HUDEP-2 (cell line): ENCODE results near the gene LRRC8E.

Experiments used
- DNase-seq, 76 experiments: peaks; one replicate each; lab custom pipeline; 2025; ENCODE audit not compliant: unreplicated experiment in 76 of 76; lab: John Stamatoyannopoulos, UW

The LRRC8E gene

DNA sequence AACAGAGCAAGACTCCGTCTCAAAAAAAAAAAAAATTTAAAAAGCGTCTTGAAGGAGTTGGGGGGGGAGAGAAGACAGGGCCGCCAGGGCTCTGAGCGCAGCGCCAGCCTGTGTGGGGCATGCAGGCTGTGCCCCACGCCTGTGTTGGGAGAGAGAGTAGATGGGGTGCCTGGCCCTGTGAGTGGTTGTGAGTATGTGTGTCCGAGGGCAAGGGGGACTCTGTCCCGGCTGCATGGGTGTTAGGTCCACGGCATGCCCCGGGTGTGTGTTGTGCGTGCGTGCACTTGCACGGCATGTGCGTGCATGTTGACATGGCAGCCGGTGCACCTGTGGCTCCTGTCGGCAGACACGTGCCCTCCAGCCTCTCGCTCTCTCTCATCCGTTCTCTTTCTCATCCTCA, 18.8 kb downstream of the LRRC8E start:
- DNase-seq = no peak

GRCh38 chr19:7907544-7907943, 19.2 kb downstream of the LRRC8E start:
- no peak for DNase-seq

- DNase-seq = peak in 51 of 76 experiments; percentile 21 to 81 (median 53)
Measured at GRCh38 chr19:7908078-7908699, 19.9 kb downstream of the LRRC8E start.

- DNase-seq = no peak
Measured at GRCh38 chr19:7908742-7909461, 20.6 kb downstream of the LRRC8E start.

DNA sequence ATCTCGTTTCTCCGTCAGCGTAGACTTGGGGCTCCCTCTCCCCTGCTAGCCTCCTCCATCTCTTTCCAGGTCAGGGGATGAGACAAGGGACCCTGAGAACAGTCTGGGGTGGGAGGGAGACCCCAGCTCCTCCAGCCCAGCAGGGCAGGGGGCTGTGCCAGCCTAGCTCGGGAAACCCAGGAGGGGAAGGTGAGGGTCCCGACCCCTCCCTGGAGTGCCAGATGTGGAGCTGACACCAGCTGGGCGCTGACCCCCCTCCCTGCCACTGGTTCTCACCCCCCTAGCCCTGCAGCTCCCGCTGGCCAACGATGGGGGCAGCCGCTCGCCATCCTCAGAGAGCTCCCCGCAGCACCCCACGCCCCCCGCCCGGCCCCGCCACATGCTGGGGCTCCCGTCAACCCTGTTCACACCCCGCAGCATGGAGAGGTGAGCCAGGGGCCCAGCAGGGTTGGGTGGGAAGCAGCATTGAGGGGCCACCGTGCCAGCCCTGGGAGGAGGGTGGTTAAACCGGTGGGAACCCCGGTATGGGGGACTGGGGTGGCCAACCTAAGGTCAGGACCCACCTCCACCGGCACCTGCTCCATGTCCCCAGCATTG, 21.3 kb downstream of the LRRC8E start:
- no peak for DNase-seq

GRCh38 chr19:7910321-7911161, 22.2 kb downstream of the LRRC8E start:
- no peak for DNase-seq

- DNase-seq = peak in 33 of 76 experiments; percentile 7 to 66 (median 37)
Measured at GRCh38 chr19:7911508-7912143, 23.3 kb downstream of the LRRC8E start.

GRCh38 chr19:7912144-7912696, 23.9 kb downstream of the LRRC8E start:
- DNase-seq = no peak

DNA sequence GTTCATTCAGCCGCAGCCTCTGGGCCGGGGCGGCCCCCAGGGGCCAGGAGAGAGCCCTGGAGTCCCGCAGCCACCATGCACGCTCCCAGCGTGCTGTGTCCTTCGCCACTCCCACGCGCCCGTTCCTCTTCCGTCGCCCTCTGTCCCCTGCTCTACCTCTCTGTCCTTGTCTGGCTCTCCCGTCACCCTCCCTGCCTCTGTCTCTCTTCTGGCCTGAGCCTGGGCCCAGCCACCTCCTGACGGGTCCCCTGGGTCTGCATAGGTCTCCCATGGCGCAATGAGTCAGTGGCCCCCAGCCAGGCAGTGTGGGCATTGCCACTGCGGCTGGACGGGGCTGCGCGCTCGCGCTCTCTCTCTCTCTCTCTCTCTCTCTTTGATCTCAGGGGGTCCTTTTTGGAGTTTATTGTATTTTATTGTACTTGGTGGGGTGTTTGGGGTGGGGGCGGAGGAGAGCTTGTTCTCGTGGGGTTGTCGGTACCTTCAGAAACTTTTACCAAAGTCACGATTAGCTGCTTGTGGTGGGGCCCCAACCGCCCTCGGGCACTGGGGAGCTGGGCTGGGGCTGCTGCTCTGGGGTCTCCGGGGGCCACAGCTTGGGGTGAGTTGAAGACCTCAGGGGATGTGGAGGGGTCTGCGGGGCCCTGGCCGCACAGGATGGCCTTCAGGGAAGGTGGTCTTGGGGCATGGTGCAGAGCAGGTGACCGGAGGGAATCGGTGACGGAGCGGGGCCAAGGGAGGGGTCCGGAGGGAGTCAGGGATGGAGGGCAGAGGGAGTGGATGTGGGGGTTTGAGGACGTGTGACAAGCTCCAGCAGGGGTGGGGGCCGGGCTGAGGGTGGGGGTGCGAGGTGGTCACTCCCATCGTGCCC, 24.6 kb downstream of the LRRC8E start:
- no peak for DNase-seq

- no peak for DNase-seq
Measured at GRCh38 chr19:7913652-7914051, 25.3 kb downstream of the LRRC8E start.

GRCh38 chr19:7914099-7914498, 25.8 kb downstream of the LRRC8E start:
- no peak for DNase-seq

DNA sequence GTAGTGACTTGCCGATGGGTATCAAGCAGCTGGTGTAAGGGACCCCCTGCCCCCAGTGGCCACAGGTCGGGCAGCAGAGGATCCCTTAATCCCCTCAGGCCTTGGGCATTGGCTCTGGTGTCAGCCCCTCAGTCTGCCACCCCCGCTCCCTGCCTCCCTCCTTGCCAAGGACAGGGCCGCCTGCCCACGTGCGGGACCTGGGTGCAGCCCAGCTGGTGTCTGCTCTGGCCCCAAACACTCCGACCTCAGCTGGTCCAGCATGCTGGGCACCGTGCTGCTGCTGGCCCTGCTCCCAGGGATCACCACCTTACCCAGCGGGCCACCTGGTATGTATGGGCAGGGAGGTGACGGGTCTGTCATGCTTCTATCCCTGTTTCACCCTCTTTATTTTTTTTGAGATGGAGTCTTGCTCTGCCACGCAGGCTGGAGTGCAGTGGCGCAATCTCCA, 26.3 kb downstream of the LRRC8E start, which contains the start of gene TGFBR3L:
Gene TGFBR3L (plus strand): TSS at position 233 of the 448 bp plus-strand sequence.
- no peak for DNase-seq

GRCh38 chr19:7915250-7916102, 27.2 kb downstream of the LRRC8E start:
- DNase-seq = peak in 1 of 76 experiments; percentile 50

GRCh38 chr19:7916103-7916954, 28.0 kb downstream of the LRRC8E start:
- DNase-seq = peak in 59 of 76 experiments; percentile 25 to 97 (median 60)

- DNase-seq = peak in 8 of 76 experiments; percentile 54 to 97 (median 63)
Measured at GRCh38 chr19:7916955-7917266, 28.6 kb downstream of the LRRC8E start.

- DNase-seq = peak in 69 of 76 experiments; percentile 34 to 93 (median 77)
Measured at GRCh38 chr19:7917267-7918061, 29.2 kb downstream of the LRRC8E start.
